NCI-H748 (cell line): ENCODE measurements around the gene ALKBH8.
"Not testable (repeated sequence)": the region's sequence is repeated elsewhere in the genome, so short reads cannot be mapped to it uniquely, and the experiment has no call there.

Source experiments
- DNase-seq: peaks from one replicate; lab custom pipeline; 2025; ENCODE audit not compliant: unreplicated experiment; lab: John Stamatoyannopoulos, UW

Gene ALKBH8

GRCh38 chr11:107577346-107577711 lies 11.8 kb upstream of the ALKBH8 start:
- DNase-seq, result no peak

GRCh38 chr11:107576497-107577345 lies 11.2 kb upstream of the ALKBH8 start:
- peak; percentile 18 for DNase-seq

- DNase-seq, result no peak
Measured at GRCh38 chr11:107573438-107573837, 7.9 kb upstream of the ALKBH8 start.

GRCh38 chr11:107570015-107570414 lies 4.5 kb upstream of the ALKBH8 start:
- no peak for DNase-seq

GRCh38 chr11:107567739-107568335 lies 2.3 kb upstream of the ALKBH8 start:
- no peak for DNase-seq

GRCh38 chr11:107566569-107566968 lies 1.0 kb upstream of the ALKBH8 start:
- DNase-seq, result no peak

- DNase-seq, result not testable (repeated sequence)
Measured at GRCh38 chr11:107565955-107566501, 493 bp upstream of the ALKBH8 start.

- DNase-seq, result peak; percentile 53
Measured at GRCh38 chr11:107564877-107565218, 687 bp downstream of the ALKBH8 start.

GRCh38 chr11:107563702-107564101 lies 1.8 kb downstream of the ALKBH8 start:
- DNase-seq, result peak; percentile 32

GRCh38 chr11:107562647-107563208 lies 2.8 kb downstream of the ALKBH8 start:
- DNase-seq, result no peak

- DNase-seq, result no peak
Measured at GRCh38 chr11:107561688-107562087, 3.8 kb downstream of the ALKBH8 start.

GRCh38 chr11:107550304-107550703 lies 15.2 kb downstream of the ALKBH8 start:
- DNase-seq, result no peak

GRCh38 chr11:107549954-107550285 lies 15.6 kb downstream of the ALKBH8 start:
- no peak for DNase-seq

- peak; percentile 7 for DNase-seq
Measured at GRCh38 chr11:107549253-107549953, 16.1 kb downstream of the ALKBH8 start.

- DNase-seq, result no peak
Measured at GRCh38 chr11:107547961-107548360, 17.6 kb downstream of the ALKBH8 start.

- no peak for DNase-seq
Measured at GRCh38 chr11:107545101-107545514, 20.4 kb downstream of the ALKBH8 start.

- DNase-seq, result no peak
Measured at GRCh38 chr11:107538821-107539220, 26.7 kb downstream of the ALKBH8 start.

GRCh38 chr11:107538239-107538638 lies 27.3 kb downstream of the ALKBH8 start:
- no peak for DNase-seq

GRCh38 chr11:107537155-107537554 lies 28.4 kb downstream of the ALKBH8 start:
- not testable (repeated sequence) for DNase-seq

- no peak for DNase-seq
Measured at GRCh38 chr11:107526197-107526596, 39.3 kb downstream of the ALKBH8 start.

- no peak for DNase-seq
Measured at GRCh38 chr11:107508858-107509244, 56.7 kb downstream of the ALKBH8 start.
